Transverse colon (tissue), 3 donors: ENCODE data around the gene NDRG2.

Source experiments
- CTCF ChIP-seq, 5 experiments: fragments of 200-600 bp in 3 of 5; fragments of 450-650 bp in 2 of 5; sonication (generic) in 3 of 5; IDR thresholded peaks; 1 replicate in 2 of 5; 2 replicates in 3 of 5; pipeline ENCODE4 v1.5.1; 2016 to 2017; ENCODE audit warnings: antibody characterized with exemption in 5 of 5, inconsistent platforms in 3 of 5, mild to moderate bottlenecking in 2 of 5, moderate library complexity in 1 of 5
- EP300 ChIP-seq: sonication (generic); formaldehyde crosslinking; IDR thresholded peaks from one replicate; pipeline ENCODE4 v1.6.1; 2017; ENCODE audit warnings: antibody characterized with exemption, low read depth

- no peak for TF ChIP-seq CTCF (IDR thresholded peaks at IDR 0.05)
- no peak for TF ChIP-seq EP300
These were observed 23.6 kb downstream of the NDRG2 start for GRCh38 chr14:21001218-21001617.
